Panc1 (cell line): ENCODE measurements around the gene NID2. TPM values are rescaled to one million over a fixed set of nuclear protein-coding genes. Genes with fewer than 3 reads are reported as not detected.

Experiments
- ATAC-seq: fragments of 200-7000 bp; cut with Tn5 transposase; 2 replicates; pipeline ENCODE4 v1.9.1; 2020; ENCODE audit warnings: mild to moderate bottlenecking, moderate library complexity
- BruUV-seq: library from RNA; stranded (reverse); fragments of 400-500 nt; replicated peaks from 2 replicates; lab custom pipeline; 2021; lab: Mats Ljungman, UMichigan
- CTCF ChIA-PET: fragments of 300-600 bp; sonication (Branson Sonifier 250); formaldehyde crosslinking; loops from one replicate; lab custom pipeline; 2022; ENCODE audit warnings: antibody characterized with exemption; lab: Charles Lee
- POLR2A ChIA-PET: fragments of 300-600 bp; sonication (Branson Sonifier 250); formaldehyde crosslinking; loops from one replicate; lab custom pipeline; 2022; ENCODE audit warnings: antibody characterized with exemption; lab: Charles Lee
- DNase-seq: peaks from one replicate; pipeline ENCODE4 v3.0.0-alpha.2; 2010; ENCODE audit warnings: low read depth, low spot score
- H3K27ac ChIP-seq: 2 replicates; pipeline ENCODE4 v1.5.1; 2011; ENCODE audit warnings: mild to moderate bottlenecking, low read length, inconsistent platforms
- H3K27me3 ChIP-seq: fragments of 200-500 bp; sonication (Bioruptor generic); 2 replicates; pipeline ENCODE4 v1.6.0; 2014; ENCODE audit warnings: low read length, inconsistent platforms; ENCODE audit not compliant: control insufficient read depth, insufficient read depth
- H3K36me3 ChIP-seq: fragments of 200-500 bp; sonication (Bioruptor generic); 2 replicates; pipeline ENCODE4 v1.5.1; 2014; ENCODE audit warnings: inconsistent platforms, mild to moderate bottlenecking, low read length, moderate library complexity; ENCODE audit not compliant: control insufficient read depth, insufficient read depth
- H3K4me1 ChIP-seq: 2 replicates; pipeline ENCODE4 v1.5.1; 2011; ENCODE audit warnings: inconsistent platforms, mild to moderate bottlenecking, low read length, moderate library complexity; ENCODE audit not compliant: control insufficient read depth, insufficient read depth
- H3K4me3 ChIP-seq, 2 experiments: 2 replicates each; pipeline ENCODE4 v1.5.1; 2011 to 2012; ENCODE audit warnings: low read depth in 2 of 2, low read length in 2 of 2, mild to moderate bottlenecking in 2 of 2, inconsistent platforms in 1 of 2, moderate library complexity in 1 of 2
- H3K9me3 ChIP-seq: fragments of 200-500 bp; sonication (Bioruptor generic); 2 replicates; pipeline ENCODE4 v1.5.1; 2014; ENCODE audit warnings: low read depth, mild to moderate bottlenecking, inconsistent platforms, low read length, moderate library complexity; ENCODE audit not compliant: control insufficient read depth, insufficient read depth
- POLR2AphosphoS5 ChIP-seq: IDR thresholded peaks from 2 replicates; pipeline ENCODE4 v1.6.1; 2012; ENCODE audit warnings: mild to moderate bottlenecking, low read depth, low read length, moderate library complexity
- SIN3A ChIP-seq: IDR thresholded peaks from 2 replicates; pipeline ENCODE4 v1.6.1; 2012; ENCODE audit warnings: low read depth, mild to moderate bottlenecking, low read length, moderate library complexity, borderline replicate concordance; ENCODE audit not compliant: insufficient read depth
- TCF7L2 ChIP-seq: IDR thresholded peaks from 2 replicates; pipeline ENCODE4 v1.6.1; 2011; ENCODE audit warnings: mild to moderate bottlenecking, low read depth, low read length, inconsistent platforms
- in situ Hi-C: cut with HindIII; loops from 2 replicates; pipeline ENCODE4 v1.10.0; 2016; ENCODE audit warnings: low sequenced_read_pairs, low pct_unique_long_range_greater_than_20kb
- intact Hi-C: fragments of 100-400 bp; cut with micrococcal nuclease; formaldehyde crosslinking; loops from one replicate; pipeline ENCODE4 v1.10.0; 2022; ENCODE audit not compliant: unreplicated experiment
- total RNA-seq: library from RNA; stranded (reverse); gene quantifications from one replicate; pipeline ENCODE4 v1.2.1, GENCODE V29; 2021; ENCODE audit not compliant: unreplicated experiment
- TF ChIP-seq, protein P1 (sequence below): fragments of 450-650 bp; IDR thresholded peaks from 2 replicates; pipeline ENCODE4 v1.5.1; 2017; ENCODE audit warnings: mild to moderate bottlenecking
- TF ChIP-seq, protein P2 (sequence below), 2 experiments: IDR thresholded peaks; 2 replicates each; pipeline ENCODE4 v1.6.1; 2011 to 2012; ENCODE audit warnings: low read depth in 2 of 2, control low read depth in 1 of 2, low read length in 1 of 2, mild to moderate bottlenecking in 1 of 2, moderate library complexity in 1 of 2; ENCODE audit not compliant: insufficient read depth in 1 of 2

Gene NID2
- total RNA-seq, 1 experiment from 2014 or later = 0.36 TPM

DNA sequence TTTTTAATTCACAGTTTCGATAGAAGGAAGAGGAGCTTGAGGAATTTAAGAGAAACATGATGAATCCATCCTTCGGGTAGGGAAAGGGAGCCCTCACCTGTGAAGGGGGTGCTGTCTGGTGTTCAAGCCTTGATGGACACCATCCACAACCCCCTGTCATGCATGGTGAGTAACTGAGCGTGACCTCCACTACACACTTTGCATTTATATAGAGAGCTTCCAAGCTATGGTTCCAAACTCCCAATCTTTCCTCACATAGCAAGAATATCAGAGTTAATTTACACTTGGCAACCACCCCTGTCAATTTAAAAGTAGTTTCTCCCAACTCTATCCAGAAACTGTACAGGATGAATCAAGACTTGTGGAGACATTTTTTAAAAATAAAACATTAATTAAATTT, 13.1 kb upstream of the NID2 start:
- H3K27me3 ChIP-seq = peaks cover 2% of the 10 kb centered on the region; the same call in 1 of the 2 replicates
- H3K27ac ChIP-seq = no peak overlapping the region
- in situ Hi-C loops (no loop called here), intact Hi-C loops (no loop called here)
- H3K4me3 ChIP-seq = no peak overlapping the region
- H3K4me1 ChIP-seq = no peaks in the 10 kb centered on the region
- DNase-seq = no peak
- TF ChIP-seq, protein P1, sequence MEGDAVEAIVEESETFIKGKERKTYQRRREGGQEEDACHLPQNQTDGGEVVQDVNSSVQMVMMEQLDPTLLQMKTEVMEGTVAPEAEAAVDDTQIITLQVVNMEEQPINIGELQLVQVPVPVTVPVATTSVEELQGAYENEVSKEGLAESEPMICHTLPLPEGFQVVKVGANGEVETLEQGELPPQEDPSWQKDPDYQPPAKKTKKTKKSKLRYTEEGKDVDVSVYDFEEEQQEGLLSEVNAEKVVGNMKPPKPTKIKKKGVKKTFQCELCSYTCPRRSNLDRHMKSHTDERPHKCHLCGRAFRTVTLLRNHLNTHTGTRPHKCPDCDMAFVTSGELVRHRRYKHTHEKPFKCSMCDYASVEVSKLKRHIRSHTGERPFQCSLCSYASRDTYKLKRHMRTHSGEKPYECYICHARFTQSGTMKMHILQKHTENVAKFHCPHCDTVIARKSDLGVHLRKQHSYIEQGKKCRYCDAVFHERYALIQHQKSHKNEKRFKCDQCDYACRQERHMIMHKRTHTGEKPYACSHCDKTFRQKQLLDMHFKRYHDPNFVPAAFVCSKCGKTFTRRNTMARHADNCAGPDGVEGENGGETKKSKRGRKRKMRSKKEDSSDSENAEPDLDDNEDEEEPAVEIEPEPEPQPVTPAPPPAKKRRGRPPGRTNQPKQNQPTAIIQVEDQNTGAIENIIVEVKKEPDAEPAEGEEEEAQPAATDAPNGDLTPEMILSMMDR = no peak
- TF ChIP-seq POLR2AphosphoS5 (no peak), SIN3A (no peak), TCF7L2 (no peak)
- TF ChIP-seq, protein P2, sequence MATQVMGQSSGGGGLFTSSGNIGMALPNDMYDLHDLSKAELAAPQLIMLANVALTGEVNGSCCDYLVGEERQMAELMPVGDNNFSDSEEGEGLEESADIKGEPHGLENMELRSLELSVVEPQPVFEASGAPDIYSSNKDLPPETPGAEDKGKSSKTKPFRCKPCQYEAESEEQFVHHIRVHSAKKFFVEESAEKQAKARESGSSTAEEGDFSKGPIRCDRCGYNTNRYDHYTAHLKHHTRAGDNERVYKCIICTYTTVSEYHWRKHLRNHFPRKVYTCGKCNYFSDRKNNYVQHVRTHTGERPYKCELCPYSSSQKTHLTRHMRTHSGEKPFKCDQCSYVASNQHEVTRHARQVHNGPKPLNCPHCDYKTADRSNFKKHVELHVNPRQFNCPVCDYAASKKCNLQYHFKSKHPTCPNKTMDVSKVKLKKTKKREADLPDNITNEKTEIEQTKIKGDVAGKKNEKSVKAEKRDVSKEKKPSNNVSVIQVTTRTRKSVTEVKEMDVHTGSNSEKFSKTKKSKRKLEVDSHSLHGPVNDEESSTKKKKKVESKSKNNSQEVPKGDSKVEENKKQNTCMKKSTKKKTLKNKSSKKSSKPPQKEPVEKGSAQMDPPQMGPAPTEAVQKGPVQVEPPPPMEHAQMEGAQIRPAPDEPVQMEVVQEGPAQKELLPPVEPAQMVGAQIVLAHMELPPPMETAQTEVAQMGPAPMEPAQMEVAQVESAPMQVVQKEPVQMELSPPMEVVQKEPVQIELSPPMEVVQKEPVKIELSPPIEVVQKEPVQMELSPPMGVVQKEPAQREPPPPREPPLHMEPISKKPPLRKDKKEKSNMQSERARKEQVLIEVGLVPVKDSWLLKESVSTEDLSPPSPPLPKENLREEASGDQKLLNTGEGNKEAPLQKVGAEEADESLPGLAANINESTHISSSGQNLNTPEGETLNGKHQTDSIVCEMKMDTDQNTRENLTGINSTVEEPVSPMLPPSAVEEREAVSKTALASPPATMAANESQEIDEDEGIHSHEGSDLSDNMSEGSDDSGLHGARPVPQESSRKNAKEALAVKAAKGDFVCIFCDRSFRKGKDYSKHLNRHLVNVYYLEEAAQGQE (IDR thresholded peaks at IDR 0.05; ENCODE audit: insufficient read depth in 1 of 2, low read depth in 2 of 2, low read length in 1 of 2) = no peak
- no peaks in the 10 kb centered on the region for H3K9me3 ChIP-seq
- POLR2A ChIA-PET = no interaction called here
- H3K36me3 ChIP-seq = no peaks in the 10 kb centered on the region
- CTCF ChIA-PET = no interaction called here
- no peak for ATAC-seq
- no TSS peak for BruUV-seq

DNA sequence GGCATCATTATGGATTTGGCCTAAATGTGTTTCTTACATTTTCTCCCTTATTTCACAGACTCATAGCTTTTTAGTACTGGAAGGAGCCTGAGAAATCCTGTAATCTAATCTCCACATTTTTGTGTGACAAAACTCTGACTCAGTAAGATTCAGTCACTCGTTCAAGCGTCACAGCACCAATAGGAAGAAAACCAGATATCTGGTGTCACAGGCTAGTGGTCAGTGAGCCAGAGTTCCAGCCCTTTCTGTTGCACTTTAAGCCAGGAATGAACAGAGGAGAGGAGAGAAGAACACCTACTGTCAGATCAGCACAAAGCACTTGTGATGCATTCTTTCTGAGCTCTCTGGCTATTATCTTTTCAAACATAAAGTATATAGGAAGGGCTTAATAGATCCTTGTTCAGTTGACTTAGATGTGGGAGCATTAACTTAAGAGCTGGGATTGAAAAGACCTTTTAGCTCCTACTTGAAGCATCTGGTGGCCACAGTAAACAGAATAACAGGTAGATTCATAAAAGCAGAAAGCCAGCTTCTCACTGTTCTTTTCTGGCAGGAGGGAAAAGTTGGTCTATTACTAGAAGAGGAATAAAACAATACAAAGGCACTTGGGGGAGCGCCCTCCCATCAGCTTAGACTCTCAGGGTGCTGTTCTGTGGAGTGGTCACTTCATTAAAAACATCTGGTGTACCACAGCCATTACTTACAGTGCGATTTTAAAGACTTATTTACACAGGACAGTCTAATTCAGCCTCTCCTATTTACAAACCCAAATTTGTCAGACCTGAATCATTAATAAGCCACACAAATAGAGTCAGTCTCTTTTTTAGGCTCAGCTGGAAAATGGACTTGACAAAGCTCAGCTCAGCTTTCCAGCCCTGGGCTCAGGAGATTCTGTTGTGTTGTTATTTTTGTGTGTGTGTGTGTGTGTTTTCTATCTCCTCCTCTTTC, 12.2 kb upstream of the NID2 start:
- BruUV-seq = no TSS peak
- Histone ChIP-seq H3K4me3 (no peak overlapping the region), H3K27ac (no peak overlapping the region), H3K9me3 (no peaks in the 10 kb centered on the region), H3K36me3 (no peaks in the 10 kb centered on the region), H3K27me3 (peaks cover 2% of the 10 kb centered on the region; the same call in 1 of the 2 replicates), H3K4me1 (no peaks in the 10 kb centered on the region)
- in situ Hi-C loops = no loop called here
- TF ChIP-seq TCF7L2 (no peak), SIN3A (no peak), POLR2AphosphoS5 (no peak)
- TF ChIP-seq, protein P1 = no peak
- TF ChIP-seq, protein P2 (IDR thresholded peaks at IDR 0.05; ENCODE audit: insufficient read depth in 1 of 2, low read depth in 2 of 2, low read length in 1 of 2) = no peak
- intact Hi-C loops = no loop called here
- POLR2A ChIA-PET = interaction anchor here (0.7 kb wide), 1 partner anchor 9 kb away, joined by 3 read pairs; no protein-coding TSS in a partner anchor
- CTCF ChIA-PET = no interaction called here
- DNase-seq (peak; percentile 71), ATAC-seq (no peak)
